ENCODE data around the gene TRERF1. TPM values are rescaled to one million over a fixed set of nuclear protein-coding genes. Genes with fewer than 3 reads are reported as not detected.

The TRERF1 gene
- total and polyA plus RNA-seq, 2 of the 4 experiments (the other 2 are of a cell fraction) = 6.3 to 9.9 TPM

- dilution Hi-C loops (cut with HindIII; ENCODE audit: low sequenced_read_pairs, unreplicated experiment) (no loop called here), intact Hi-C loops (cut with micrococcal nuclease) (no loop called here), in situ Hi-C loops (cut with MboI; ENCODE audit: low sequenced_read_pairs) (no loop called here)
- Histone ChIP-seq H4K20me1 (ENCODE audit: insufficient read depth, low read length) (peaks cover 51% of the 10 kb centered on the region), H3K14ac (replicated peaks; ENCODE audit: low read depth, low read length) (no peak overlapping the region), H2AK5ac (ENCODE audit: low read depth, low read length) (no peak overlapping the region), H3K36me3 (ENCODE audit: control insufficient read depth, insufficient read depth, low read length) (no peaks in the 10 kb centered on the region), H2AFZ (replicated peaks; ENCODE audit: low read length, poor library complexity) (no peak overlapping the region), H3K9me3 (ENCODE audit: control insufficient read depth, insufficient read depth, low read length) (no peaks in the 10 kb centered on the region), H3K27ac (ENCODE audit: insufficient read depth, low read length) (no peak overlapping the region), H3K27me3 (ENCODE audit: control insufficient read depth, insufficient read depth, low read length) (no peaks in the 10 kb centered on the region), H4K5ac (ENCODE audit: low read depth, low read length) (no peak overlapping the region), H3K23ac (ENCODE audit: low read depth, low read length) (no peak overlapping the region), H2AK9ac (replicated peaks; ENCODE audit: low read depth, low read length, poor library complexity) (no peak overlapping the region), H3K4me3 (ENCODE audit: insufficient read depth, low read depth, low read length) (no peak overlapping the region), H4K91ac (ENCODE audit: insufficient read depth, low read depth, low read length) (no peak overlapping the region), H3K4ac (ENCODE audit: low read depth, low read length) (no peak overlapping the region), H3K79me1 (ENCODE audit: low read depth in 1 of 2, low read length in 2 of 2) (peaks cover 62 to 86% of the 10 kb centered on the region in 2 experiments), H4K8ac (ENCODE audit: low read depth in 2 of 2, low read length in 2 of 2) (no peak overlapping the region; a peak in 1 of 4 replicates), H2BK120ac (ENCODE audit: low read depth, low read length) (no peak overlapping the region), H3K18ac (ENCODE audit: low read depth, low read length) (no peak overlapping the region), H3K56ac (ENCODE audit: extremely low read depth, insufficient read depth, low read length) (no peak overlapping the region; the same call in 1 of the 2 replicates), H3K4me2 (ENCODE audit: low read depth, low read length) (no peak overlapping the region), H3K9me1 (ENCODE audit: insufficient read depth, low read length) (peaks cover 19% of the 10 kb centered on the region), H2BK15ac (ENCODE audit: low read depth, low read length) (no peak overlapping the region), H3K9ac (ENCODE audit: low read depth, low read length) (no peak overlapping the region), H3K4me1 (ENCODE audit: control insufficient read depth, insufficient read depth, low read length) (no peaks in the 10 kb centered on the region), H2BK20ac (ENCODE audit: low read depth, low read length) (no peak overlapping the region), H2BK5ac (ENCODE audit: low read depth, low read length, poor library complexity, severe bottlenecking) (no peak overlapping the region)
- DNase-seq (no peak), ATAC-seq (ENCODE audit: low read depth) (no peak)
- no TSS peak for BruUV-seq (replicated peaks)
- WGBS, 2 experiments (ENCODE audit: extremely low coverage in 2 of 2, insufficient read length in 1 of 2) = no CpG with 5 or more reads among the region's 4 CpGs
- CTCF ChIA-PET = interaction anchor here (1.1 kb wide), 1 partner anchor 17 kb away, joined by 3 read pairs; no protein-coding TSS in a partner anchor
- POLR2A ChIA-PET (ENCODE audit: unreplicated experiment) = no interaction called here
- TF ChIP-seq ELK1 (IDR thresholded peaks at IDR 0.05; ENCODE audit: borderline replicate concordance, low read depth, low read length) = no peak
- no peak for TF ChIP-seq CEBPB (IDR thresholded peaks at IDR 0.05; ENCODE audit: low read depth, low read length)
- TF ChIP-seq CHD1 (IDR thresholded peaks at IDR 0.05; ENCODE audit: low read depth, low read length) = no peak
- TF ChIP-seq MAFK (IDR thresholded peaks at IDR 0.05; ENCODE audit: low read depth, low read length) = no peak
- no peak for TF ChIP-seq SMC3 (IDR thresholded peaks at IDR 0.05; ENCODE audit: low read depth, low read length)
- TF ChIP-seq RCOR1 (IDR thresholded peaks at IDR 0.05; ENCODE audit: insufficient replicate concordance, low read length) = no peak
- no peak for TF ChIP-seq MXI1 (IDR thresholded peaks at IDR 0.05; ENCODE audit: borderline replicate concordance, low read depth, low read length)
- TF ChIP-seq MAZ (IDR thresholded peaks at IDR 0.05; ENCODE audit: borderline replicate concordance, low read depth, low read length) = no peak
- no peak for TF ChIP-seq CTCF (conservative IDR thresholded peaks at IDR 0.05; ENCODE audit: low read depth, low read length)
- no peak for TF ChIP-seq FOS (IDR thresholded peaks at IDR 0.05; ENCODE audit: low read depth, low read length)
- TF ChIP-seq BHLHE40 (IDR thresholded peaks at IDR 0.05; ENCODE audit: low read depth, low read length) = no peak
- TF ChIP-seq NFE2L2 (IDR thresholded peaks at IDR 0.05; ENCODE audit: low read depth, low read length) = no peak
- no peak for TF ChIP-seq RFX5 (IDR thresholded peaks at IDR 0.05; ENCODE audit: low read depth, low read length)
- no peak for TF ChIP-seq POLR2A (IDR thresholded peaks at IDR 0.05; ENCODE audit: low read depth, low read length)
- no peak for TF ChIP-seq RAD21 (IDR thresholded peaks at IDR 0.05; ENCODE audit: low read length)
- no peak for TF ChIP-seq USF2 (IDR thresholded peaks at IDR 0.05; ENCODE audit: low read depth, low read length)
Measured at GRCh38 chr6:42387336-42387735, 64.4 kb downstream of the TRERF1 start.

Data from IMR-90 (cell line).